Vagina (tissue), 2 donors: ENCODE results near the gene SULT2B1. TPM values are rescaled to one million over a fixed set of nuclear protein-coding genes. Genes with fewer than 3 reads are reported as not detected.

Experiments
- DNase-seq, 2 donors: peaks; one replicate each; pipeline ENCODE4 v3.0.0-alpha.2; 2017; ENCODE audit errors: extremely low spot score in 2 of 2
- H3K27ac ChIP-seq: fragments of 200-600 bp; sonication (generic); one replicate; pipeline ENCODE4 v1.5.1; 2019
- H3K27me3 ChIP-seq: fragments of 200-600 bp; sonication (generic); one replicate; pipeline ENCODE4 v1.5.1; 2019
- H3K36me3 ChIP-seq, 2 donors: fragments of 200-600 bp; sonication (generic); one replicate each; pipeline ENCODE4 v1.5.1; 2017 to 2019
- H3K4me1 ChIP-seq: fragments of 200-600 bp; sonication (generic); one replicate; pipeline ENCODE4 v1.5.1; 2019
- H3K4me3 ChIP-seq, 2 donors: fragments of 200-600 bp; sonication (generic); 1 replicate in 1 of 2; 2 replicates in 1 of 2; pipeline ENCODE4 v1.5.1; 2016 to 2019
- H3K9me3 ChIP-seq: fragments of 200-600 bp; sonication (generic); one replicate; pipeline ENCODE4 v1.5.1; 2019
- POLR2A ChIP-seq, 2 donors: fragments of 450-650 bp; IDR thresholded peaks; one replicate each; pipeline ENCODE4 v1.6.1; 2017; ENCODE audit warnings: antibody characterized with exemption in 2 of 2, mild to moderate bottlenecking in 2 of 2, moderate library complexity in 2 of 2
- POLR2AphosphoS5 ChIP-seq, 2 donors: sonication (generic); formaldehyde crosslinking; IDR thresholded peaks; one replicate each; pipeline ENCODE4 v1.9.0; 2017; ENCODE audit warnings: antibody characterized with exemption in 2 of 2, mild to moderate bottlenecking in 2 of 2, low read depth in 1 of 2; ENCODE audit not compliant: insufficient read depth in 1 of 2
- intact Hi-C: fragments of 100-400 bp; cut with DNase I; formaldehyde crosslinking; loops from one replicate; pipeline ENCODE4 v1.15.1; 2023
- total RNA-seq: library from RNA; depleted of rRNA; stranded (reverse); fragments of >200 nt; gene quantifications from one replicate; pipeline ENCODE4 v1.2.3, GENCODE V29; 2016
- TF ChIP-seq, protein P1 (sequence below), 3 experiments: fragments of 450-650 bp in 2 of 3; fragments of 200-600 bp in 1 of 3; sonication (generic) in 1 of 3; IDR thresholded peaks; one replicate each; pipeline ENCODE4 v1.5.1; 2017 to 2019; ENCODE audit warnings: antibody characterized with exemption in 3 of 3, mild to moderate bottlenecking in 2 of 3, moderate library complexity in 2 of 3

Gene SULT2B1
- total RNA-seq, 1 donor from 2014 or later = 43.0 TPM

- H3K27me3 ChIP-seq = no peaks in the 10 kb centered on the region
- intact Hi-C loops = no loop called here
- no peaks in the 10 kb centered on the region for H3K36me3 ChIP-seq
- DNase-seq = no peak
- H3K4me1 ChIP-seq = no peaks in the 10 kb centered on the region
- no peak overlapping the region for H3K4me3 ChIP-seq
- no peaks in the 10 kb centered on the region for H3K9me3 ChIP-seq
- no peak overlapping the region for H3K27ac ChIP-seq
- TF ChIP-seq POLR2AphosphoS5 (IDR thresholded peaks at IDR 0.05; ENCODE audit: insufficient read depth in 1 of 2, low read depth in 1 of 2) = no peak
- TF ChIP-seq, protein P1, sequence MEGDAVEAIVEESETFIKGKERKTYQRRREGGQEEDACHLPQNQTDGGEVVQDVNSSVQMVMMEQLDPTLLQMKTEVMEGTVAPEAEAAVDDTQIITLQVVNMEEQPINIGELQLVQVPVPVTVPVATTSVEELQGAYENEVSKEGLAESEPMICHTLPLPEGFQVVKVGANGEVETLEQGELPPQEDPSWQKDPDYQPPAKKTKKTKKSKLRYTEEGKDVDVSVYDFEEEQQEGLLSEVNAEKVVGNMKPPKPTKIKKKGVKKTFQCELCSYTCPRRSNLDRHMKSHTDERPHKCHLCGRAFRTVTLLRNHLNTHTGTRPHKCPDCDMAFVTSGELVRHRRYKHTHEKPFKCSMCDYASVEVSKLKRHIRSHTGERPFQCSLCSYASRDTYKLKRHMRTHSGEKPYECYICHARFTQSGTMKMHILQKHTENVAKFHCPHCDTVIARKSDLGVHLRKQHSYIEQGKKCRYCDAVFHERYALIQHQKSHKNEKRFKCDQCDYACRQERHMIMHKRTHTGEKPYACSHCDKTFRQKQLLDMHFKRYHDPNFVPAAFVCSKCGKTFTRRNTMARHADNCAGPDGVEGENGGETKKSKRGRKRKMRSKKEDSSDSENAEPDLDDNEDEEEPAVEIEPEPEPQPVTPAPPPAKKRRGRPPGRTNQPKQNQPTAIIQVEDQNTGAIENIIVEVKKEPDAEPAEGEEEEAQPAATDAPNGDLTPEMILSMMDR (IDR thresholded peaks at IDR 0.05) = no peak
- no peak for TF ChIP-seq POLR2A (IDR thresholded peaks at IDR 0.05)
Measured at GRCh38 chr19:48603449-48603848, 51.5 kb downstream of the SULT2B1 start.

- Histone ChIP-seq H3K9me3 (no peaks in the 10 kb centered on the region), H3K4me3 (no peak overlapping the region), H3K36me3 (no peaks in the 10 kb centered on the region), H3K4me1 (no peaks in the 10 kb centered on the region), H3K27ac (no peak overlapping the region), H3K27me3 (no peaks in the 10 kb centered on the region)
- DNase-seq = no peak
- intact Hi-C loops = no loop called here
- no peak for TF ChIP-seq POLR2AphosphoS5 (IDR thresholded peaks at IDR 0.05; ENCODE audit: insufficient read depth in 1 of 2, low read depth in 1 of 2)
- TF ChIP-seq, protein P1 (IDR thresholded peaks at IDR 0.05) = no peak
Measured at GRCh38 chr19:48603850-48604249, 51.9 kb downstream of the SULT2B1 start.

DNA sequence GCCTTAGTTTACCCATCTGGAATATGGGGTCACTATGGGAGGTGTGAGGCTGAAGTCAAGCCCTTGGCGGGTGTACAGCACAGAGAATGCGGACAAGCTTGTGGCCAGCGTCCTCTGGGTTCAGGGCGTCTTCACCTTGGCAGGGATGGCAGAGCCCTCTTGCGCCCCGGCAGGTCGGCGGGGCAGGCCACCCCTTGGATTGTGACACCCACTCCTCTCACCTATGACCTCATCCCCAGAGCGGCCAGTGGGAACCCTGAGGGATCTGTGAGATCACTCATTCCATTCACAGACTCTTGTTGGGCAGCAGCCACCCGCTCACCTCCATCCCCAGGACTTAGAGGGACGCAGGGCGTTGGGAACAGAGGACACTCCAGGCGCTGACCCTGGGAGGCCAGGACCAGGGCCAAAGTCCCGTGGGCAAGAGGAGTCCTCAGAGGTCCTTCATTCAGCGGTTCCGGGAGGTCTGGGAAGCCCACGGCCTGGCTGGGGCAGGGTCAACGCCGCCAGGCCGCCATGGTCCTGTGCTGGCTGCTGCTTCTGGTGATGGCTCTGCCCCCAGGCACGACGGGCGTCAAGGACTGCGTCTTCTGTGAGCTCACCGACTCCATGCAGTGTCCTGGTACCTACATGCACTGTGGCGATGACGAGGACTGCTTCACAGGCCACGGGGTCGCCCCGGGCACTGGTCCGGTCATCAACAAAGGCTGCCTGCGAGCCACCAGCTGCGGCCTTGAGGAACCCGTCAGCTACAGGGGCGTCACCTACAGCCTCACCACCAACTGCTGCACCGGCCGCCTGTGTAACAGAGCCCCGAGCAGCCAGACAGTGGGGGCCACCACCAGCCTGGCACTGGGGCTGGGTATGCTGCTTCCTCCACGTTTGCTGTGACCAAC, 54.7 kb downstream of the SULT2B1 start, which contains the start of gene SPACA4:
Gene SPACA4 (plus strand): TSS at position 280 of the 896 bp plus-strand sequence. CDS start 237 bp downstream, at position 517.
- Histone ChIP-seq H3K4me3 (no peak within 1 kb of the TSS), H3K27me3 (no peaks in the 10 kb centered on the region), H3K36me3 (no peaks in the 10 kb centered on the region), H3K4me1 (no peaks in the 10 kb centered on the region), H3K9me3 (no peaks in the 10 kb centered on the region), H3K27ac (no peak within 1 kb of the TSS)
- intact Hi-C loops = no loop called here
- DNase-seq = no peak
- TF ChIP-seq, protein P1 (IDR thresholded peaks at IDR 0.05) = no peak
- TF ChIP-seq POLR2AphosphoS5 (IDR thresholded peaks at IDR 0.05; ENCODE audit: insufficient read depth in 1 of 2, low read depth in 1 of 2) (no peak), POLR2A (IDR thresholded peaks at IDR 0.05) (no peak)

DNA sequence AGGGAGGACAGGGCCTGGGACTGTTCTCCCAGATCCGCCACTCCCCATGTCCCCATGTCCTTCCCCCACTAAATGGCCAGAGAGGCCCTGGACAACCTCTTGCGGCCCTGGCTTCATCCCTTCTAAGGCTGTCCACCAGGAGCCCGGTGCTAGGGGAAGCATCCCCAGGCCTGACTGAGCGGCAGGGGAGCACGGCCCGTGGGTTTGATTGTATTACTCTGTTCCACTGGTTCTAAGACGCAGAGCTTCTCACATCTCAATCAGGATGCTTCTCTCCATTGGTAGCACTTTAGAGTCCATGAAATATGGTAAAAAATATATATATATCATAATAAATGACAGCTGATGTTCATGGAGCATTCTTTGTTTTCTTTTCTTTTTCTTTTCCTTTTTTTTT, 55.4 kb downstream of the SULT2B1 start:
- intact Hi-C loops = no loop called here
- DNase-seq = no peak
- no peak overlapping the region for H3K27ac ChIP-seq
- TF ChIP-seq, protein P1 (IDR thresholded peaks at IDR 0.05) = no peak
- TF ChIP-seq POLR2AphosphoS5 (IDR thresholded peaks at IDR 0.05; ENCODE audit: insufficient read depth in 1 of 2, low read depth in 1 of 2) = no peak
- no peak for TF ChIP-seq POLR2A (IDR thresholded peaks at IDR 0.05)
- no peaks in the 10 kb centered on the region for H3K27me3 ChIP-seq
- H3K4me1 ChIP-seq = no peaks in the 10 kb centered on the region
- H3K9me3 ChIP-seq = no peaks in the 10 kb centered on the region
- no peak overlapping the region for H3K4me3 ChIP-seq
- H3K36me3 ChIP-seq = no peaks in the 10 kb centered on the region

GRCh38 chr19:48608798-48609263, 56.9 kb downstream of the SULT2B1 start:
- intact Hi-C loops = no loop called here
- Histone ChIP-seq H3K4me1 (no peaks in the 10 kb centered on the region), H3K27ac (no peak overlapping the region), H3K9me3 (no peaks in the 10 kb centered on the region), H3K4me3 (no peak overlapping the region), H3K27me3 (no peaks in the 10 kb centered on the region), H3K36me3 (no peaks in the 10 kb centered on the region)
- no peak for DNase-seq
- TF ChIP-seq POLR2A (IDR thresholded peaks at IDR 0.05) = no peak
- TF ChIP-seq POLR2AphosphoS5 (IDR thresholded peaks at IDR 0.05; ENCODE audit: insufficient read depth in 1 of 2, low read depth in 1 of 2) = no peak
- TF ChIP-seq, protein P1 (IDR thresholded peaks at IDR 0.05) = no peak
